Activated gamma-delta T cell treated with anti-CD3 and anti-CD28 coated beads, Interleukin-2, amount 50 U/mL, for 16 hours (primary cell): ENCODE results near the gene SORCS2.

ENCODE experiments used
- DNase-seq: peaks from one replicate; pipeline ENCODE4 v3.0.0-alpha.2; 2020; ENCODE audit warnings: low read depth

The SORCS2 gene

GRCh38 chr4:7510066-7510465 lies 317.7 kb downstream of the SORCS2 start:
- DNase-seq, result no peak

- DNase-seq, result no peak
These were observed 318.2 kb downstream of the SORCS2 start for GRCh38 chr4:7510538-7510937.

GRCh38 chr4:7511525-7511924 lies 319.2 kb downstream of the SORCS2 start:
- no peak for DNase-seq

GRCh38 chr4:7512428-7512827 lies 320.1 kb downstream of the SORCS2 start:
- DNase-seq, result no peak

DNA sequence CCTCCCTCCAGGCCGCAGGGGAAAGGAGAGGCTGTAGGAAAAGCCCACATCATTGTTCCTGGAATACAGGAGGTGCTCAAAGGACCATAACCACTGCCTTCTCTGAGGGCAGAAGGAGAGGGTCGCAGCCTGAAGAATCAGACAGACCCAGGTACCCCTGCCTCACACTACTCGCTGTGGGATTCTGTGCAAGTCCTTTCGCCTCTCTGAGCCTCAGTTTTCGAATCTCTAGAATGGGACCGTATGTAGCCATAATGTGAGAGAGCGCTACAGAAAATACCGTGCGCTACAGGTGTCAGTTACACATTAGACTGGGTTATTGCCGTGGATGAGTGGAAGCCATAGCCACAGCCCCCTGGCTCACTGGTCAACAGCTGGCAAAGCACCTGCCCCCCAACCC lies 320.6 kb downstream of the SORCS2 start:
- no peak for DNase-seq

DNA sequence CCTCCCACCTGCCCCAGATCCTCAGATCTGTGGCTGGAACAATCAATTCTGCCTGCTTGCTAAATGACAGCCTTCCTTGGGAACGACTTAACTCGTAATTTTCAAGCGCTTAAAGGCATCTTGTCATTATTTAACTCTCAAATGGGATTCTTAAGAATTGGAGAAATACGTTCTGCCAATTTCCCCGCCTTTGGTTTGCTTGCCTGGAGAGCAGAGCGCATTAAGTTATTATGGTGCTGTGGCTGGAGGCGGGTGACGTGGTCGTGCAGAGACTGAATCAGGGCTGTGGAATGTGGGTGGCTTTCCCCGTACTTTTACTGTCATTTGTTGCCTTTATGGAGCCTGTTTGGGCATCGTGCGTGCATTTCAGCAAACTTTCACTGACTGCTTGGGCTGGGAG lies 321.3 kb downstream of the SORCS2 start:
- DNase-seq, result no peak

GRCh38 chr4:7514281-7514680 lies 321.9 kb downstream of the SORCS2 start:
- DNase-seq, result no peak

- no peak for DNase-seq
These were observed 322.5 kb downstream of the SORCS2 start for GRCh38 chr4:7514789-7515188.

DNA sequence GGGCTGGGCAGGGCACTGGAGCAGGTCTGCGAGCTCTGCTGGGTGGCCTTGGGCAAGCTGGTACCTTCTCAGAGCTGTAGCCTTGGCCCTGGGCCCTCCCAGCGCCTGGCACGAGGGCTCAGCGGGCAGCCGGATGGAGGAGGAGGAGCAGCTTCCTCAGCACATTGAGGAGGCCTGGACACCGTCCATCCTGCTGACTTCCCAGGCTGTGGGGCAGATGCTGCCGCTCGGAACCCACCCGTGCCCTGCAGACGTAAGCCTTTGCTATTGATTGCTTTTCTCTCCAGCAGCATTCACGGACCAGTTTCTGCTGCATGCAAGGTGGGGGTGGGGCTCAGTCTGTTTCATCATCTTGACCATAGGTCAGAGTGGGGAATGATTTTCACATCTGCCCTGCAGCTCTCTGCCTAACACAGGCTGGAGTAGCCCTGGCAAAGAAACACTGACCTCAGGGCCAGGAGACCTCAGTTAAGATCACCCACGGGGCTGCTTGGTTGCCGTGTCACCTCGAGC lies 323.1 kb downstream of the SORCS2 start:
- no peak for DNase-seq

- DNase-seq, result no peak
These were observed 323.9 kb downstream of the SORCS2 start for GRCh38 chr4:7516096-7516772.

- DNase-seq, result no peak
These were observed 324.4 kb downstream of the SORCS2 start for GRCh38 chr4:7516773-7517144.

DNA sequence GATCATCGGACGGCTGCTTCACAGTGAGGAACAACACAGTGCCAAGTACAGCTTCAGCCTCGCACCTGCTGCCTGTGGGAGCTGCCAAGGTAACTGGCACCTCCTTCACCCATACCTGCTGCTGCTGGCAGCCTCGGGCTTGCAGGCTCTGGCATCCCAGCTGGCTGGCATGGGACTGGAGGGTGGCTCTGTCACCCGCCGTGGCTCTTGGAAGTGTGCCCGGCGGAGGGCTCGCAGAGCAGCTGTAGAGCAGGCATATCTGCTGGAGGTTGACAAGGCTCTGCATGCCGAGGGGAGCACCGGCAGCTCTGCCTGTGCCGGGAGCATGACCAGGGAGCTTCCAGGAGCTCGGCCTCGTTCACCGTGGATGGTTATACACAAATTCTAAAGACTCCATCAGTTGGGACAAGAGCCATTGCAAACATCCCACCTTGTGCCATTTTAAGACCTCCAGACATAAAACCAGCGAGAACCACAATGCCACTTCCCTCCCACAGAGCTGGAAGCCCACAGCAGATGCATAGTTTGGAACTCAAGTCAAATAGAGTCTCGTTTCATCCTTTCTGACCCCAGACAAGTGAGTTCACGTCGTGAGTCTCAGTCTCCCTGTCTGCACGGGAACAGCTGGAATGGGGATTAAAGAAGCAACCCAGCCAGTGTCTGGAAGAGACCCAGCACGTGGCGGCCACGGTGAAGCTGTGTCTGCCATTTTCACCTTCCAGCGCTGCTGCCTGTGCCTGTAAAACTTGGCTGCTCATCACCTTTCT lies 326.7 kb downstream of the SORCS2 start:
- no peak for DNase-seq

DNA sequence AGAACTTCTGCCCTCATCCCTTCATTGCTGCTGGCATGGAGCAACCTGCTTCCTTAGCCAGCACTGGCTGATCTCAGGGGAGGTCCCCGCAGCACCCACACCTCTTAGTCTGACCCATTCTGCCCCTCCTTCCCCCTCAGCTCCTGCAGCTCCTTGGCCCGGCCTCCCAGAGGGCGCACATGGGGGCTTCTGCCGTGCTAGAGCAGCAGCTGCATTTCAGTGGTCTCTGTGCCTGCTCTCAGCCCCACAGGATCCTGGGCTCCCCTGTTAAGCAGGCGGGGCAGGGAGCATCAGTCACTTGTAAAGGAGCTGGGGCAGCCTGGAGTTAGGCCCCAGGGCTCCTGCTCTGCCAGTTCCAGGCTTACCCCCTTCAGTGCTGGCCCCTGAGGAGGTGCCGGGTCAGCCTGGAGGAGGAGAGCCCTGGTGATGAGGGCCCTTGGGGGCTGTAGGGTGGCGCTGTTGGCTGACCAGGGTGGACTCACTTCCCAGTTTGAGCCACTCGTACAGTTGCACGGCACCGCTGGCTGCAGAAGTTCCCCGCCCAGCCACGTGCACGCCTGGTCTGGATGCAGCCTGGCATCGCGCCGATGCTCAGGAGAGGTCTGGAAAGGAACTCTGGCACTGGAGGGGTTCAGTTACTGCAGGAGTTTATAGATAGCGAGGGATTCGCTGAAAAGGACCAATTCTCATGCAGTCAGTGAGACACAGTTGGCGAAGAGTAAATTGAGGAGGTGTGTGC lies 327.5 kb downstream of the SORCS2 start:
- DNase-seq, result no peak

DNA sequence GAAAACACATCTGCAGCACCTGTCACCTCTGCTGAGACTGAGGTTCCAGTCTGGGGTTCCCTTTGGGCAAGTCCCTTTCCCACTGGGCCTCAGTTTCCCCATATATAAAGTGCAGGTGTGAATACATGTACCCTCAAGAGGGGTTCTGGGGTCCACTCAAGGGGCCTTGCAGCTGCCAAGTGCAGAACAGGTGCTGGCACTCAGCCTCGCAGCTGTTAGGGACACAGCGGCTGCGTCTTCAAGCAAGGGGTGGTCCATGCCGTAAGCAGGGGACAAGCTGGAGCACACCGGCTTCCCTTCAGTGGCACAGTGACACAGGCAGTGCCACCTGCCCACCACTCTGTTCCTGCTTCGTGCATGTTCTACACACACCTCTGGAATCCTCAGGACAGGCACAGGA lies 329.3 kb downstream of the SORCS2 start:
- DNase-seq, result no peak

- DNase-seq, result no peak
These were observed 330.3 kb downstream of the SORCS2 start for GRCh38 chr4:7522452-7523220.

GRCh38 chr4:7523526-7523925 lies 331.2 kb downstream of the SORCS2 start:
- no peak for DNase-seq

GRCh38 chr4:7524064-7524682 lies 331.8 kb downstream of the SORCS2 start:
- DNase-seq, result no peak

DNA sequence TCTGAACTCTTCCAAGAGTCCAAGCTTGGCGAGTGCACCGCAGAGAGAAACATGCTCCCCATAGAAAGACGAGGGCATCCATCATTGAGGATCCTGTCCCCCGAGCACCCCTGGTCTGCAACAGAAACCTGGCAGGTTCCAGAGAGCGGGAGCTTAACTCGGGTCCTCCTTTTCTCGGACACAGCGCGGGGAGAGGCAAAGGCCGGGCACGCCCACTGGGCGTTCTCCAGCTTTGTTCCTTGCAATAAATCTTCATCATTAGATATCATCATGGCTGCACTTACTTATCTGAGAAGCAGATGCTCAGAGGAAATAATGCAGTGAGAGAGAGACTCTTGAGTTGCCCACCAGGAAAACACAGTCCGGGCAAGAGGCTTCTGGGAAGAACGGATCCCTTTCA lies 332.5 kb downstream of the SORCS2 start:
- DNase-seq, result no peak

- DNase-seq, result no peak
These were observed 334.2 kb downstream of the SORCS2 start for GRCh38 chr4:7526491-7526890.

DNA sequence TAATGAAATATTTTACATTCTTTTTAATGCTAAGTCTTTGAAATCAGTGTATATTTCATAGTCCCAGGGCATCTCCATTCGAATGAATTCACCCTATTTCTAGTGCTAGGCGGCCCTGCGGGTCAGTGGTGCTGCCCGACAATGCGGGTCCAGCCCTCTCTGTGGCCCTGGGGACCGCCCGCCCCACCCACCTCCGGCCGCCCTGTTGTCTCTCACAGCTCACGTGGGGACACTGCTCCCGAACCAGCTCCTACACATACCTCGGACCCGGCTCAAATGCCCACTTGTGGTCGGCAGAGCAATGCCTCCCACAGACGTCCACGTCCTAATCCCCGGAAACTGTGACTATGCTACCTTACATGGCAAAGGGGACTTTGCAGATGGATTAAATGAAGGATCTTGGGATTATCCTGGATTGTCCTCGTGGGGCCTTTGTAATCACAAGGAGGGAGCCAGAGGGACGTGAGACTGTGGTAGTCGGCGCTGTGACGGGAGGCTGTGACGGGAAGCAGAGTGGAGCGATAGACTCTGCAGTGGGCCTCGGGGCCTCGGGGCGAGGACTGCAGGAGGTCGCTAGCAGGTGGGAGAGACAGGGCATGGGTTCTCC lies 334.7 kb downstream of the SORCS2 start:
- no peak for DNase-seq

DNA sequence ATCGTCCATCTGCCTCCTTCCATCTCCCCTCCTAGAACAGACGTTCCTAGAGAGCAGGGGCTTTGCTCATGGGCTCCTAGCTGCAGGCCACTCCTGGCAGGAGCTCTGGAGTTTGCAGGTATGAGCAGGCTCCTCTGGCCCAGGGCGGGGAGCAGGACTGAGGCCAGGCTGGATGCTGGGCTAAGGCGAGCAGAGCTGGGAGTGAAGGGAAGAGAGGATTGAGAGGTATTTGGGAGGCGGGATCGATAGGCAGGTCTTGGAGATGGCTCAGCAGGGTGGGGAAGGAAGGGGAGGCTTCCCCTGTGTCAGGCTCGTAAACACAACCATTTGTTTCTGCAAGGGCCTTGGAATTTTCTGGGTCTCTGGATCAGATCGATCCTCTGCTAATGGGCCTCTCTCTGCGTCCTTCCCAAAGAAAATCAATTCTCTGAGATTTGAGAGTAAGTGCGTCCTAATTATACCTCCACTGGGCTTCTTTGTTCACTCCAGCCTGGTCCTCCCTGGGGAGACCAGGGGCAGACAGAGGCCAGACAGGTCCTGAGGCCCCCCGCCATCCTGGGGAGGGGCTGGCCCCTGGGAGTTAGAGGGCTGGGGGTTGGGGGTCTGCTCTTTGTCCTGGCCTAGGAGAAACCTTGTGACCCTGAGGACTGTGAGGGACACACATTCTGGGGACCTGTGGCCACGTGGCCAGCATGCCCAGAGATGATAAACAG lies 337.2 kb downstream of the SORCS2 start:
- no peak for DNase-seq
